ENCODE data around the gene BICC1.

Gene BICC1

GRCh38 chr10:58752665-58753064 is 240.0 kb downstream of the BICC1 start:
- DNase-seq (ENCODE audit: low read depth), result no peak

GRCh38 chr10:58753425-58753824 is 240.8 kb downstream of the BICC1 start:
- no peak for DNase-seq (ENCODE audit: low read depth)

- DNase-seq (ENCODE audit: low read depth), result no peak
Observed at GRCh38 chr10:58754469-58755339, 242.0 kb downstream of the BICC1 start.

- no peak for DNase-seq (ENCODE audit: low read depth)
Observed at GRCh38 chr10:58755340-58755610, 242.6 kb downstream of the BICC1 start.

- DNase-seq (ENCODE audit: low read depth), result peak; percentile 87
Observed at GRCh38 chr10:58755677-58756076, 243.0 kb downstream of the BICC1 start.

- peak; percentile 73 for DNase-seq (ENCODE audit: low read depth)
Observed at GRCh38 chr10:58756130-58756719, 243.6 kb downstream of the BICC1 start.

GRCh38 chr10:58757352-58758065 is 244.8 kb downstream of the BICC1 start:
- DNase-seq (ENCODE audit: low read depth), result peak; percentile 11

- no peak for DNase-seq (ENCODE audit: low read depth)
Observed at GRCh38 chr10:58758321-58758720, 245.6 kb downstream of the BICC1 start.

GRCh38 chr10:58764087-58764747 is 251.5 kb downstream of the BICC1 start:
- no peak for DNase-seq (ENCODE audit: low read depth)

GRCh38 chr10:58765910-58766309 is 253.2 kb downstream of the BICC1 start:
- DNase-seq (ENCODE audit: low read depth), result no peak

GRCh38 chr10:58767652-58768051 is 255.0 kb downstream of the BICC1 start:
- no peak for DNase-seq (ENCODE audit: low read depth)

GRCh38 chr10:58771863-58772262 is 259.2 kb downstream of the BICC1 start:
- no peak for DNase-seq (ENCODE audit: low read depth)

- no peak for DNase-seq (ENCODE audit: low read depth)
Observed at GRCh38 chr10:58772758-58773157, 260.1 kb downstream of the BICC1 start.

- DNase-seq (ENCODE audit: low read depth), result no peak
Observed at GRCh38 chr10:58773341-58773740, 260.7 kb downstream of the BICC1 start.

GRCh38 chr10:58773944-58774343 is 261.3 kb downstream of the BICC1 start:
- no peak for DNase-seq (ENCODE audit: low read depth)

GRCh38 chr10:58775960-58776567 is 263.4 kb downstream of the BICC1 start:
- peak; percentile 79 for DNase-seq (ENCODE audit: low read depth)

- DNase-seq (ENCODE audit: low read depth), result no peak
Observed at GRCh38 chr10:58776568-58777318, 264.1 kb downstream of the BICC1 start.

GRCh38 chr10:58778966-58779365 is 266.3 kb downstream of the BICC1 start:
- no peak for DNase-seq (ENCODE audit: low read depth)

- DNase-seq (ENCODE audit: low read depth), result no peak
Observed at GRCh38 chr10:58779594-58779993, 266.9 kb downstream of the BICC1 start.

- DNase-seq (ENCODE audit: low read depth), result no peak
Observed at GRCh38 chr10:58780476-58780875, 267.8 kb downstream of the BICC1 start.

- DNase-seq (ENCODE audit: low read depth), result peak; percentile 43
Observed at GRCh38 chr10:58781873-58782488, 269.3 kb downstream of the BICC1 start.
